GM19455 (cell line): ENCODE data around the gene GBX2.

Experiments used
- ATAC-seq: cut with Tn5 transposase; IDR thresholded peaks from one replicate; pipeline ENCODE4 v1.9.1; 2021; ENCODE audit not compliant: unreplicated experiment

The GBX2 gene

GRCh38 chr2:236169151-236169721, 1.1 kb upstream of the GBX2 start:
- ATAC-seq = no peak

- ATAC-seq = no peak
Measured at GRCh38 chr2:236167297-236168109, 683 bp downstream of the GBX2 start.

GRCh38 chr2:236166796-236167296, 1.3 kb downstream of the GBX2 start:
- ATAC-seq = no peak

- no peak for ATAC-seq
Measured at GRCh38 chr2:236165842-236166795, 2.1 kb downstream of the GBX2 start.

GRCh38 chr2:236164925-236165841, 3.0 kb downstream of the GBX2 start:
- ATAC-seq = no peak

GRCh38 chr2:236164201-236164924, 3.8 kb downstream of the GBX2 start:
- no peak for ATAC-seq

GRCh38 chr2:236163471-236164200, 4.5 kb downstream of the GBX2 start:
- ATAC-seq = no peak

GRCh38 chr2:236162882-236163470, 5.2 kb downstream of the GBX2 start:
- ATAC-seq = no peak

GRCh38 chr2:236162031-236162845, 5.9 kb downstream of the GBX2 start:
- no peak for ATAC-seq

GRCh38 chr2:236161531-236161930, 6.7 kb downstream of the GBX2 start:
- no peak for ATAC-seq

GRCh38 chr2:236161082-236161462, 7.1 kb downstream of the GBX2 start:
- ATAC-seq = no peak

GRCh38 chr2:236160366-236161081, 7.7 kb downstream of the GBX2 start:
- no peak for ATAC-seq

- ATAC-seq = no peak
Measured at GRCh38 chr2:236159778-236160170, 8.4 kb downstream of the GBX2 start.

- ATAC-seq = no peak
Measured at GRCh38 chr2:236158969-236159777, 9.0 kb downstream of the GBX2 start.

- no peak for ATAC-seq
Measured at GRCh38 chr2:236157815-236158498, 10.2 kb downstream of the GBX2 start.

GRCh38 chr2:236157366-236157765, 10.8 kb downstream of the GBX2 start:
- no peak for ATAC-seq
